Stimulated activated memory B cell treated with anti-CD40 and anti-IgM and Interleukin-4, amounts not matched to agents 10 μg/mL and 1 μg/mL and 100 μg/mL, for 72 hours (primary cell): ENCODE results near the gene TCN2.
A peak's percentile ranks its signal among the peaks of the same experiment; 100 is the strongest.

Experiments used
- ATAC-seq: fragments of 150-1000 bp; cut with Tn5 transposase; 2 replicates; pipeline ENCODE4 v1.10.0; 2021
- H3K27ac Mint-ChIP-seq: one replicate; pipeline ENCODE4 v1.8.0; 2022; ENCODE audit warnings: mild to moderate bottlenecking, mixed read lengths
- H3K27me3 Mint-ChIP-seq: one replicate; pipeline ENCODE4 v1.8.0; 2022; ENCODE audit warnings: mixed read lengths
- H3K36me3 Mint-ChIP-seq: one replicate; pipeline ENCODE4 v1.8.0; 2022; ENCODE audit warnings: mixed read lengths
- H3K4me1 Mint-ChIP-seq: one replicate; pipeline ENCODE4 v1.8.0; 2022; ENCODE audit warnings: mixed read lengths
- H3K4me3 Mint-ChIP-seq: one replicate; pipeline ENCODE4 v1.8.0; 2022; ENCODE audit warnings: mild to moderate bottlenecking, moderate library complexity, mixed read lengths
- H3K9me3 Mint-ChIP-seq: one replicate; pipeline ENCODE4 v1.8.0; 2022; ENCODE audit warnings: mixed read lengths

Gene TCN2

DNA sequence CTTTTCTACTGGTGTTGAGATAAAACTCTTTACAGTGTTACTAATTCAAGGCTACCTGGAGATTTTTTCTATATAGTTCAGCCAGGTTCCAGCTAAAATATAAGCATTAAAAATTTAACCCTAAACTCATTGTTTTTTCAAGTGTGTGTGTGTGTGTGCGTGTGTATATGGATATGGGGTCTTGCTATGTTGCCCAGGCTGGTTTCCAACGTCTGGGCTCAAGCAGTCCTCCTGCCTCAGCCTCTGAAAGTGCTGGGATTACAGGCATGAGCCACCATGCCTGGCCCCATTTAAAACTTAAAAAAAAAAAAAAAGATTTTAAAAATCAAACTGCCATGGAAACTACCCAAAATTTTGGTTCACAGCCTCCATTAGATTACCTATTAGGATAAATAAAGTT is 10.8 kb upstream of the TCN2 start:
- Mint-ChIP-seq H3K27ac (no peak overlapping the region), H3K4me1 (no peaks in the 10 kb centered on the region), H3K27me3 (no peaks in the 10 kb centered on the region), H3K9me3 (no peaks in the 10 kb centered on the region), H3K4me3 (no peak overlapping the region), H3K36me3 (no peaks in the 10 kb centered on the region)
- no peak for ATAC-seq

DNA sequence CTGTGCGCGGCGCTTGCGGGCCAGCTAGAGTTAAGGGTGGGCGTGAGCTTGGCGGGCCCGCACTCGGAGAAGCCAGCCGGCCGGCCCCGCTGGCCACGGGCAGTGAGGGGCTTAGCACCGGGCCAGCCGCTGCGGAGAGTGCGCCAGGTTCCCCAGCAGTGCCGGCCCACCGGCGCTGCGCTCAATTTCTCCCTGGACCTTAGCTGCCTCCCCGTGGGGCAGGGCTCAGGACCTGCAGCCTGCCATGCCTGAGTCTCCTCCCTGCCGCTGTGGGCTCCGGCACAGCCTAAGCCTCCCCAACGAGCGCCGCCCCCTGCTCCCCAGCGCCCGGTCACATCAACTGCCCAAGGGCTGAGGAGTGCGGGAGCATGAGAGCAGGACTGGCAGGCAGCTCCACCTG is 10.1 kb upstream of the TCN2 start:
- ATAC-seq, result no peak
- H3K4me1 Mint-ChIP-seq, result peaks cover under 1% of the 10 kb centered on the region
- H3K9me3 Mint-ChIP-seq, result no peaks in the 10 kb centered on the region
- H3K27ac Mint-ChIP-seq, result no peak overlapping the region
- no peak overlapping the region for H3K4me3 Mint-ChIP-seq
- H3K27me3 Mint-ChIP-seq, result no peaks in the 10 kb centered on the region
- H3K36me3 Mint-ChIP-seq, result no peaks in the 10 kb centered on the region

DNA sequence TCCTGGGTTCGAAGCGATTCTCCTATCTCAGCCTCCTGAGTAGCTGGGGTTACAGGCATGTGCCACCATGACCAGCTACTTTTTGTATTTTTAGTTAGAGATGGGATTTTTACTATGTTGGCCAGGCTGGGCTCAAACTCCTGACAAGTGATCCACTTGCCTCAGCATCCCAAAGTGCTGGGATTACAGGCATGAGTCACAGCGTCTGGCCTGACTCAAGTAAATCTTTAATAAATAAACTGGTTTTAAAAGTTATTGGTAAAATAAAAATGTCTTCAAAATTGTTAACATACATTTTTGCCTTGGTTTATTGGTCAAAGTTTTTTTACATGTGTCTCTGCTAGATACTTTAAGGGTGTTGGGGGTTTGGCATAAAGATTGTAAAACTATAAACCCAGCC is 8.0 kb upstream of the TCN2 start:
- Mint-ChIP-seq H3K9me3 (no peaks in the 10 kb centered on the region), H3K4me1 (peaks cover 8% of the 10 kb centered on the region), H3K36me3 (no peaks in the 10 kb centered on the region), H3K27me3 (no peaks in the 10 kb centered on the region), H3K27ac (no peak overlapping the region), H3K4me3 (no peak overlapping the region)
- no peak for ATAC-seq

DNA sequence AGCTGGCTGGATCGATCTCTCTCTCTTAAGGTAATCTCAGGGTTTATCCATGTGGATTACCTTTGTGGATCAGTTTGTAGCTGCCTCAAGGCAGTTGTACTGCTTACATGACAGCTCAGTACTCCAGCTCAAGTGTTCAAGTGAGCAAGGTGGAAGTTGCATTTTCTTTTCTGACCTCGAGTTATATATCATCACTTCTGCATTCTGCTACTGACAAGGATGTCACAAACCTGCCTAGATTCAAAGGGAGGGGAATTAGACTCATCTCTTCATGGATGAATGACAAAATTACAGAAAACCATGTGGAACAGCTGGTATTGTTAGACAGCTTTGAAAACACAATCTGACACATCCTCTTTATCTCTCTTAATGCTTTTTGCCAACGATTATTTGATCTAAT is 6.1 kb upstream of the TCN2 start:
- Mint-ChIP-seq H3K27ac (no peak overlapping the region), H3K4me3 (no peak overlapping the region), H3K27me3 (no peaks in the 10 kb centered on the region), H3K9me3 (no peaks in the 10 kb centered on the region), H3K4me1 (peaks cover 14% of the 10 kb centered on the region), H3K36me3 (no peaks in the 10 kb centered on the region)
- no peak for ATAC-seq

DNA sequence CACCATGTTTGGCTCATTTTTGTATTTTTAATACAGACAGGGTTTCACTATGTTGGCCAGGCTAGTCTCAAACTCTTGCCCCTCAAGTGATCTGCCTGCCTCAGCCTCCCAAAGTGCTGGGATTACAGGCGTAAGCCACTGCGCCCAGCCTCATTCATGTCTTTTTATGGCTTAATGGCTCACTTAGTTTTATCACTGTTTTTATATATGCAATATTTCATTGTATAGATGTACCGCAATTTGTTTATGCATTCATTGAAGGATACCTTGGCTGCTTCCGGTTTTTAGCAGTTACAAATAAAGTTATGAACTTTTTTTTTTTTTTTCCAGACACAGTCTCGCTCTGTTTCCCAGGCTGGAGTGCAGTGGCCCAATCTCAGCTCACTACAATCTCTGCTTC is 5.5 kb upstream of the TCN2 start:
- Mint-ChIP-seq H3K36me3 (no peaks in the 10 kb centered on the region), H3K4me1 (peaks cover 18% of the 10 kb centered on the region), H3K27ac (no peak overlapping the region), H3K4me3 (no peak overlapping the region), H3K9me3 (no peaks in the 10 kb centered on the region), H3K27me3 (no peaks in the 10 kb centered on the region)
- ATAC-seq, result no peak

DNA sequence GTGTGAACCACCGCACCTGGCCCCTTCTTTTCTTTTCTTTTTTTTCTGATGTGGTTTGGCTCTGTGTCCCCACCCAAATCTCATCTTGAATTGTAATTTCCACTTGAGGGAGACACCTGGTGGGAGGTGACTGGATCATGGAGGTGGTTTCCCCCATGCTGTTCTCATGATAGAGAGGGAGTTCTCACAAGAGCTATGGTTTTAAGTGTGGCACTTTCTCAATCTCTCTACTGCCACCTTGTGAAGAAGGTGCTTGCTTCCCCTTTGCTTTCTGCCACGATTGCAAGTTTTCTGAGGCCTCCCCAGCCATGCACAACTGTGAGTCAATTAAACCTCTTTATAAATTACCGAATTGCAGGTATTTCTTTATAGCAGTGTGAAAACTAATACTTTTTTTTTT is 4.9 kb upstream of the TCN2 start:
- H3K27ac Mint-ChIP-seq, result peak overlapping the region; percentile 53

DNA sequence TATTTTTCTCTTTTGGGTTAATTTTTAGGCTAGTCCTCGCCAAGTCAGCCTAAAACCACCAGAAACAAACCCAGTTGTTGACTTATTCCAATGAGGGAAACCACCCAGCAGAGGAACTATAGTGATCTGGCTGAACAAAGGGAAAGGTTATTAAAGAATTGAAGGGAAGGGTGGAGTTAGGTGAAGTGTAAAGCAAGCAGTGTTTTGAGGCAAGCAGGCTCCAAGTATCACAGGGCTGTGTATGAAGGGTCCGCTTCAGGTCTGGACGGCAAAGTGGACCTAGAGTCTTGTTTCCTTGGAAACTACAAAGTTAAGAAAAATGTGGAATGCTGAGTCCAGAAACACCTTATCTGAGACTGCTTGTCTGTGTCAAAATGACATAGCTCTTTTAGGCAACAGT is 3.2 kb upstream of the TCN2 start:
- no peak for ATAC-seq

More for the DNA sequence above, 4.9 kb upstream of the TCN2 start:
- no peaks in the 10 kb centered on the region for H3K9me3 Mint-ChIP-seq
- no peak overlapping the region for H3K4me3 Mint-ChIP-seq
- H3K4me1 Mint-ChIP-seq, result peaks cover 24% of the 10 kb centered on the region
- H3K36me3 Mint-ChIP-seq, result no peaks in the 10 kb centered on the region
- H3K27me3 Mint-ChIP-seq, result no peaks in the 10 kb centered on the region
- no peak for ATAC-seq

DNA sequence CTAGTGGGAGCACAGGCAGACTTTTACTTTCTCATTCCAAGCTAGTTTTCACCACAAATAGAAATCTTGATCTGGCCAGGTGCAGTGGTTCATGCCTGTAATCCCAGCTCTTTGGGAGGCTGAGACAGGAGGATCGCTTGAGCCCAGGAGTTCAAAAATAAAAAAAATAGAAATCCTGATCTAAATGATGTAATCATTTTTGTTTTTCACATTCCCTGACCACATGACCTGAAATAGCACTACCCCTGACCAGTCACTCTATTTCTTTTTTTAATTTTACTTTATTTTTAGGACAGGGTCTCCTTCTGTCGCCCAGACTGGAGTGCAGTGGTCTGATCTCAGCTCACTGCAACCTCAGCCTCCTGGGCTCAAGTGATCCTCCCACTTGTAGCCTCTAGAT is 2.3 kb upstream of the TCN2 start:
- ATAC-seq, result no peak
- Mint-ChIP-seq H3K27me3 (no peaks in the 10 kb centered on the region), H3K27ac (no peak overlapping the region), H3K4me1 (peaks cover 51% of the 10 kb centered on the region), H3K9me3 (no peaks in the 10 kb centered on the region), H3K4me3 (no peak overlapping the region), H3K36me3 (no peaks in the 10 kb centered on the region)

More for the DNA sequence above, 3.2 kb upstream of the TCN2 start:
- Mint-ChIP-seq H3K9me3 (no peaks in the 10 kb centered on the region), H3K36me3 (no peaks in the 10 kb centered on the region), H3K27ac (no peak overlapping the region), H3K27me3 (no peaks in the 10 kb centered on the region), H3K4me3 (no peak overlapping the region), H3K4me1 (peaks cover 42% of the 10 kb centered on the region)

DNA sequence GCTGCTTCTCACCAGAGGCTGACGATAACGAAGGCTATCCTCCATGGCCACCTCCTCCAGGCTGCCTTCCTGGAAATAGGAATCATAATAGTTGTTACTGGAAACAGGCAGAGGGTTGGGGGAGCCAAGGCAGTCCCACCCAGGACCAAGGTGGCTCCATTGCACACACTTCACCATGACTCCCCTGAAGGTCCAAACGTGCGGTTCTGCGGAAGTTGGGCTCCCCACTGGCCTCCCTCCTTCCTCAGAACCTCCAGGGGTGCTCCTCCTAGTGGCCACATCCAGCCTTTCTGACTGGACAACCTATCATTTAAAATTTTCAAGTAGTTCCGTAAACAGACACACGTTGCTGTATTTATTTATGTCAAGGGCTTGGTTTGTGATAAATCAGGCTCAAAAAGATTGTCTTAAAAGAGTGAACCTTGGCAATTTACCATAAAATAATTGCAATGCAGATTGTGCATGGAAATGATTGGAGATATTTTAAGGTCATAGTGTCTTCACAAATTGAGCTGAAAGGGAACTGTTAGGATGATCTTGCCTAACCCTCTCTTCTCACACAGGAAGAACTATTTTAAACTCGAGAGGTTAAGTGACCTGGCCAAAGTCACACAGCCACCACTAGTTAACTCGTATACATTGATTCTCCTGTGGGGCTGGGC is 1.4 kb upstream of the TCN2 start:
- no peak overlapping the region for H3K4me3 Mint-ChIP-seq

DNA sequence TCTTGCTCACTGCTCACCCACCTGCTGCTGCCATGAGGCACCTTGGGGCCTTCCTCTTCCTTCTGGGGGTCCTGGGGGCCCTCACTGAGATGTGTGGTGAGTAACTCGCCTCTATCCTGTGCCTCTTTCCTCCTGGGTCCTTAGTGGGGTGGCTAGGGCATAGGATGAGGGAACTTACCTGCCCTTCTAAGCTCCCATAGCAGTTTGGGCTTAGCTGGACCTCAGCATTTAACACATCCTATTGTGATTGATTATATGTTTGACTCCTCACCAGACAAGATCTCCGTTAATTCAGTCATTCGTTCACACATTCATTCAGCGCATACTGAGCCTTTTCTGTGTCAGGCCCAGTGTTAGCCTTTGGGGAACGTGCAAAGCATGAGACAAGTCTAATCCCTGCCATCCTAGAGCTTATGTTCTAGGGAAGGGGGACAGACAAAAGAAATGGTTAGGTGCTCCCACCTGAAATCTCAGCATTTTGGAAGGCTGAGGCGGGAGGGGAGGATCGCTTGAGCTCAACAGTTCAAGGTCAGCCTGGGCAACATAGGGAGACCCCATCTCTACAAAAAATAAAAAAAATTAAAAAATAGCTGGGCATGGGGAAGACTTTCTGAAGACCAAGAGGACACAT is 441 bp downstream of the TCN2 start:
- no peaks in the 10 kb centered on the region for H3K36me3 Mint-ChIP-seq
- H3K27ac Mint-ChIP-seq, result peak overlapping the region; percentile 79
- H3K9me3 Mint-ChIP-seq, result no peaks in the 10 kb centered on the region
- no peaks in the 10 kb centered on the region for H3K27me3 Mint-ChIP-seq
- H3K4me1 Mint-ChIP-seq, result peaks cover 55% of the 10 kb centered on the region
- peak overlapping the region; percentile 88 for H3K4me3 Mint-ChIP-seq
- no peak for ATAC-seq

More for the DNA sequence above, 1.4 kb upstream of the TCN2 start:
- peaks cover 59% of the 10 kb centered on the region for H3K4me1 Mint-ChIP-seq
- H3K27ac Mint-ChIP-seq, result no peak overlapping the region
- no peaks in the 10 kb centered on the region for H3K9me3 Mint-ChIP-seq
- no peak for ATAC-seq
- no peaks in the 10 kb centered on the region for H3K27me3 Mint-ChIP-seq
- H3K36me3 Mint-ChIP-seq, result no peaks in the 10 kb centered on the region

DNA sequence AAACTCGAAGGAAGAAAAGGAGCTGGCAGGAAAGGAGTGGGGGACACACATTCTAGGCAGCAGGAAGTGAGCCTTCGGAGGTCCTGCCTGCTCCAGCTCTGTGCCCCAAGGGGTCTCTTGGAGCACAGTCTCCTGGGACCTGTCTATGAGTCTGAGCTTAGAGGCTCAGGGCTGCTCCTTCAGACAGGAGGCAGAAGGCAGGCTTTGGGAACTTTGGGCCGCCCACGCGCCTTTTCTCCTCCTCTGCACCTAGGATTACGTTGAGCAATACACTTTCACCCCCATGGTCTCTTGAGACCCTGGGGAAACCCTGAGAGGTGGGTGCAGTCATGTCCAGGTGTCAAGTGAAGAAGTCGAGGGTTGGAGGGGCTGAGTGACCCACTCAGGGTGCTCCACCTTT is 965 bp downstream of the TCN2 start:
- no peaks in the 10 kb centered on the region for H3K9me3 Mint-ChIP-seq
- peaks cover 52% of the 10 kb centered on the region for H3K4me1 Mint-ChIP-seq
- no peak overlapping the region for H3K4me3 Mint-ChIP-seq
- peak overlapping the region; percentile 79 for H3K27ac Mint-ChIP-seq
- ATAC-seq, result no peak
- H3K36me3 Mint-ChIP-seq, result no peaks in the 10 kb centered on the region
- no peaks in the 10 kb centered on the region for H3K27me3 Mint-ChIP-seq

DNA sequence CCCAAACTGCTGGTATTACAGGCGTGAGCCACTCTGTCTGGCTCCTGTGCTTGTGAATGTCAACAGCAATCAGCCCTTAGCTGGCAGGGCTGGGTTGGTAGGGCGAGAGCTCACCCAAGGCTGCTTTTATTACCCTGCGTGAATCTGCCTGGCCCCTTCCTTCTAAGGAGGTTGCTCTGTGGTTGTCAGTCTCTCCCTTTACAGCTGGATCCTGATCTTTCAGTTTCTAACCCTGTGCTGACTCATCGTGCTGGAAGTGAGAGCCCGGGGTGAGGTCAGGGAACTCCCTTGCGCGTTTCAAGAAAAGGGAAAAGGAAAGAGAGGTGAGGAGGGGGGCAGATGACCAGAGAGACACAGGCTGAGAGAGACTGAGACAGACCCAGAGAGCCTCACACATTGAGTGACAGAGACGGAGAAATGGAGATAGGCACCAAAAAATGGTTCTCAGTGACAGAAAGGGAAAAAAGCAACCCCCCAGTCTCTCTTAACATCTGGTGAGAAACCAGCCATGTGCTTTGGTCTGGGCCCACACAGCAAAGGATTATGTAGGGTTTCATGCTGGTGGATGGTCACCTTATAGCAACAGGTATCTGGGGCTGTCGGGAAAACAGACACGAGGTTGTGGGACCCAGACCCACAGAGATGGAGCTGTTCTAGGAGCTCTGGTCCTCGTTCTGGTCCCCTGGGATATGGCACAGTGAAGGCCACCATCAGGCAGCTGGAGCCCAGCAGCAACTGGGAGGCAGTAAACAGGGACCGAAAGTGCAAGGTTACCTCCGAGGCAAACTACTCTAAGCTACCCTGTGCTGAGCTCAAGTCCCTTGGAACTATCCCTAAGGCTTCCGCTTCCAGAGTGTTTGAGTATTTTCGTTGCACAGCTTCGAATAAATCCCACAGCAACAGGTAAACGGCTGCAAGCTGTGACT is 2.5 kb downstream of the TCN2 start:
- H3K4me3 Mint-ChIP-seq, result no peak overlapping the region
- no peaks in the 10 kb centered on the region for H3K9me3 Mint-ChIP-seq
- no peaks in the 10 kb centered on the region for H3K36me3 Mint-ChIP-seq
- H3K4me1 Mint-ChIP-seq, result peaks cover 52% of the 10 kb centered on the region
- peaks cover 8% of the 10 kb centered on the region for H3K27me3 Mint-ChIP-seq
- ATAC-seq, result peak; percentile 60
- H3K27ac Mint-ChIP-seq, result peak overlapping the region; percentile 54

DNA sequence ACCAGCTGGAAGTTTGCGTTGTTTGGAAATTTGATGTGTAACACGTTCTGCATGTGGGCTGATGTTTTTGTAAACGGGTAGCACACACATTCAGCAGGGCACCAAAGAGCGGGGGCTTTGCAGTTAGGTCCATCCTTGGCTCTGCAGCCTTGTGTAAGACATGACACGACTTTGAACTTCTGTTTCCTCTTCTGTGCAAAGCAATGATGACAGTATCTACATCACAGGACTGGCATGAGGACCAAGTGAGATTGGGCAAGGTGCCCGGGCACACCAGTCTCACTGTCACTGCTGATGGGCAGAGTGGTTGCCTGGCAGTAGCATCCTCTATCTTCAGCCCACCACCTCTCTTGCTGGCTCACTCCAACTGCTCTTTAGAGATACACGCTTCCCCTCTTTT is 3.3 kb downstream of the TCN2 start:
- Mint-ChIP-seq H3K27ac (no peak overlapping the region), H3K4me3 (no peak overlapping the region), H3K36me3 (no peaks in the 10 kb centered on the region), H3K27me3 (peaks cover 9% of the 10 kb centered on the region), H3K9me3 (no peaks in the 10 kb centered on the region), H3K4me1 (peaks cover 55% of the 10 kb centered on the region)
- ATAC-seq, result no peak

DNA sequence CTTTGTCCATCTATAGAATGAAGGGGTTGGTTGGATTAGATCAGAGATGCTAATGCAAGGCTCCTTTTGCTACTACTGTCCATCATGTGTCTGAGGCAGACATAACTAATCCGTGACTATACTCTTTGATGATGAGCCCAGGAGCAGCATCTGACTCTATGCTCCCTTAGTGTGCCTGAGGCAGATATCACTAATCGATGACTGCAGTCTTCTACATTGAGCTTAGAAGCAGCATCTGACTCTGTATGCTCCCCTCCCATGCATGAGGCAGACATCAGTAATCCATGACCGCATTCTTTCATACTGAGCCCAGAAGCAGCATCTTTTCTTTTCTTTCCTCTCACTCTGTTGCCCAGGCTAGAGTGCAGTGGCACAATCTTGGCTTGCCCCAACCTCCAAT is 4.2 kb downstream of the TCN2 start:
- Mint-ChIP-seq H3K4me3 (no peak overlapping the region), H3K27ac (no peak overlapping the region), H3K27me3 (peaks cover 16% of the 10 kb centered on the region), H3K9me3 (no peaks in the 10 kb centered on the region), H3K36me3 (no peaks in the 10 kb centered on the region), H3K4me1 (peaks cover 52% of the 10 kb centered on the region)
- ATAC-seq, result no peak

DNA sequence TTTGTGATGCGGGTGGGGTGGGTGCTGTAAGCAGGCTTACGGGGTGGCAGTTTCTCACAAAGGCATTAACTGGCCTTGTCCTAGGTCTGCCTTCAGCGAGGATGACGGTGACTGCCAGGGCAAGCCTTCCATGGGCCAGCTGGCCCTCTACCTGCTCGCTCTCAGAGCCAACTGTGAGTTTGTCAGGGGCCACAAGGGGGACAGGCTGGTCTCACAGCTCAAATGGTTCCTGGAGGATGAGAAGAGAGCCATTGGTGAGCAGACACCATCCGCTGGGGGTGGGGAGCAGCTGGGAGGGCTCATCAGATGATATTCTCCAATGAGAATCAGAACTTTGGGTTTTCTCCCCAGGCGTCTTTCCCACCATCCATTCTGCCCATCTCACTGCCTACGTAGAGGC is 5.8 kb downstream of the TCN2 start:
- Mint-ChIP-seq H3K4me3 (no peak overlapping the region), H3K27ac (no peak overlapping the region), H3K9me3 (no peaks in the 10 kb centered on the region), H3K36me3 (no peaks in the 10 kb centered on the region), H3K27me3 (peaks cover 26% of the 10 kb centered on the region), H3K4me1 (peaks cover 36% of the 10 kb centered on the region)
- ATAC-seq, result no peak
